HepG2 (cell line): ENCODE results near the gene NID1. TPM values are rescaled to one million over a fixed set of nuclear protein-coding genes. Genes with fewer than 3 reads are reported as not detected.

Experiments
- ARNTL ChIP-seq: sonication (generic); formaldehyde crosslinking; IDR thresholded peaks from 2 replicates; pipeline ENCODE4 v1.4.0; 2020; ENCODE audit warnings: mild to moderate bottlenecking, missing genetic modification reagents
- ATM ChIP-seq: fragments of 450-650 bp; IDR thresholded peaks from 2 replicates; pipeline ENCODE4 v1.7.1; 2017; ENCODE audit warnings: mild to moderate bottlenecking, borderline replicate concordance
- GMEB2 ChIP-seq: IDR thresholded peaks from 2 replicates; pipeline ENCODE4 v1.6.1; 2016; ENCODE audit warnings: missing biosample characterization, missing genetic modification reagents, low read depth
- MAFK ChIP-seq, 2 experiments: IDR thresholded peaks in 1 of 2; conservative IDR thresholded peaks in 1 of 2; 2 replicates each; pipeline ENCODE4 v1.6.1; 2011; ENCODE audit warnings: improper control_type of control experiment in 2 of 2, low read length in 2 of 2
- SCMH1 ChIP-seq: sonication (generic); formaldehyde crosslinking; IDR thresholded peaks from 2 replicates; pipeline ENCODE4 v1.9.0; 2021; ENCODE audit warnings: missing genetic modification reagents, mild to moderate bottlenecking, borderline replicate concordance
- SP2 ChIP-seq: sonication (generic); formaldehyde crosslinking; IDR thresholded peaks from 2 replicates; pipeline ENCODE4 v1.5.1; 2020; ENCODE audit warnings: mild to moderate bottlenecking, missing genetic modification reagents
- SRF ChIP-seq: IDR thresholded peaks from 2 replicates; pipeline ENCODE4 v1.6.1; 2011; ENCODE audit warnings: mild to moderate bottlenecking, low read depth, low read length, moderate library complexity
- STAG1 ChIP-seq: sonication (generic); formaldehyde crosslinking; IDR thresholded peaks from 2 replicates; pipeline ENCODE4 v1.4.0; 2020; ENCODE audit warnings: missing genetic modification reagents
- TCF12 ChIP-seq, 2 experiments: fragments of 450-650 bp in 1 of 2; sonication (generic) in 1 of 2; formaldehyde crosslinking in 1 of 2; IDR thresholded peaks; 2 replicates each; pipeline versions ENCODE4 v1.6.1 to v1.8.0; 2017 to 2022; ENCODE audit warnings: antibody characterized with exemption in 1 of 2, mild to moderate bottlenecking in 1 of 2, missing genetic modification reagents in 1 of 2, moderate library complexity in 1 of 2
- ZFP90 ChIP-seq: sonication (generic); formaldehyde crosslinking; IDR thresholded peaks from 2 replicates; pipeline ENCODE4 v1.8.0; 2022; ENCODE audit warnings: missing genetic modification reagents, mild to moderate bottlenecking, inconsistent platforms, borderline replicate concordance
- ZFP91 ChIP-seq: sonication (generic); formaldehyde crosslinking; IDR thresholded peaks from 2 replicates; pipeline ENCODE4 v1.9.0; 2022; ENCODE audit warnings: missing genetic modification reagents, mild to moderate bottlenecking, borderline replicate concordance
- ZNF350 ChIP-seq: sonication (generic); formaldehyde crosslinking; IDR thresholded peaks from 2 replicates; pipeline ENCODE4 v1.4.0; 2020; ENCODE audit warnings: mild to moderate bottlenecking, low read depth, missing genetic modification reagents, borderline replicate concordance
- ZNF431 ChIP-seq: sonication (generic); formaldehyde crosslinking; IDR thresholded peaks from 2 replicates; pipeline ENCODE4 v1.9.0; 2022; ENCODE audit warnings: missing genetic modification reagents, low read depth, mild to moderate bottlenecking, borderline replicate concordance
- ZNF432 ChIP-seq: sonication (generic); formaldehyde crosslinking; IDR thresholded peaks from 2 replicates; pipeline ENCODE4 v1.5.0; 2020; ENCODE audit warnings: missing genetic modification reagents, mild to moderate bottlenecking, borderline replicate concordance
- ZNF446 ChIP-seq: sonication (generic); formaldehyde crosslinking; IDR thresholded peaks from 2 replicates; pipeline ENCODE4 v1.5.0; 2020; ENCODE audit warnings: mild to moderate bottlenecking, missing genetic modification reagents
- ZNF574 ChIP-seq: sonication (generic); formaldehyde crosslinking; IDR thresholded peaks from 2 replicates; pipeline ENCODE4 v1.4.0; 2020; ENCODE audit warnings: missing genetic modification reagents
- ZNF597 ChIP-seq: sonication (generic); formaldehyde crosslinking; IDR thresholded peaks from 2 replicates; pipeline ENCODE4 v1.5.0; 2020; ENCODE audit warnings: missing genetic modification reagents
- ZNF619 ChIP-seq: sonication (generic); formaldehyde crosslinking; IDR thresholded peaks from 2 replicates; pipeline ENCODE4 v1.4.0; 2020; ENCODE audit warnings: mild to moderate bottlenecking, missing genetic modification reagents
- ZNF691 ChIP-seq: sonication (generic); formaldehyde crosslinking; IDR thresholded peaks from 2 replicates; pipeline ENCODE4 v1.4.0; 2020; ENCODE audit warnings: missing genetic modification reagents, low read depth, mild to moderate bottlenecking, borderline replicate concordance
- ZNF781 ChIP-seq: sonication (generic); formaldehyde crosslinking; IDR thresholded peaks from 2 replicates; pipeline ENCODE4 v1.5.1; 2020; ENCODE audit warnings: borderline replicate concordance, mild to moderate bottlenecking, missing genetic modification reagents; ENCODE audit errors: not compliant biosample characterization
- polyA plus RNA-seq, 8 experiments: library from polyadenylated mRNA; depleted of rRNA in 3 of 8; stranded (reverse) in 7 of 8; unstranded in 1 of 8; fragments of >200 nt; fragmentation: Illumina TruSeq in 4 of 8; extraction: Trizol in 4 of 8; gene quantifications; 2 replicates each; pipeline versions ENCODE4 v1.2.1 to v1.2.3, GENCODE V29; 2011 to 2016; ENCODE audit warnings: low read depth in 4 of 8, missing spikeins in 1 of 8, mixed read lengths in 1 of 8; ENCODE audit not compliant: insufficient read depth in 1 of 8
- total RNA-seq, 5 experiments: library from RNA; depleted of rRNA; stranded (reverse); fragments of >200 nt; fragmentation: Illumina TruSeq; extraction: Trizol; gene quantifications; 2 replicates each; pipeline ENCODE4 v1.2.3, GENCODE V29; 2016; ENCODE audit warnings: low read depth in 1 of 5

Gene NID1
- total and polyA plus RNA-seq, 2 of the 13 experiments (the other 11 are each of a cell fraction or from before 2014, with no cell fraction given), result 50.2 to 56.1 TPM

GRCh38 chr1:236064674-236065508 is at the start of gene NID1 (continued):
- TF ChIP-seq ZFP91 (CRISPR knock-in tag) (peak; percentile 51), ZNF619 (no peak), ZNF691 (CRISPR knock-in tag) (no peak; the same call in 1 of the 2 replicates), ZFP90 (CRISPR knock-in tag) (no peak; the same call in 1 of the 2 replicates), SRF (no peak), TCF12 (IDR thresholded peaks at IDR 0.05) (no peak), TCF12 (CRISPR knock-in tag; IDR thresholded peaks at IDR 0.05) (no peak; the same call in 1 of the 2 replicates), ZNF431 (CRISPR knock-in tag) (no peak), STAG1 (CRISPR knock-in tag) (peak; percentile 28; the same call in 1 of the 2 replicates), MAFK (conservative IDR thresholded peaks at IDR 0.05 in 1 of 2, IDR thresholded peaks at IDR 0.05 in 1 of 2; ENCODE audit: low read length in 2 of 2) (no peak), ZNF574 (CRISPR knock-in tag) (peak; percentile 47), ZNF597 (CRISPR knock-in tag) (no peak), ARNTL (no peak), ZNF446 (CRISPR knock-in tag) (no peak; the same call in 1 of the 2 replicates), ZNF781 (CRISPR knock-in tag) (no peak), ZNF350 (CRISPR knock-in tag) (no peak), SP2 (peak; percentile 53), ATM (no peak), ZNF432 (CRISPR knock-in tag) (no peak), SCMH1 (CRISPR knock-in tag) (no peak), GMEB2 (no peak)
